Measurements from ENCODE around the gene DNASE1.

DNASE1 gene

DNA sequence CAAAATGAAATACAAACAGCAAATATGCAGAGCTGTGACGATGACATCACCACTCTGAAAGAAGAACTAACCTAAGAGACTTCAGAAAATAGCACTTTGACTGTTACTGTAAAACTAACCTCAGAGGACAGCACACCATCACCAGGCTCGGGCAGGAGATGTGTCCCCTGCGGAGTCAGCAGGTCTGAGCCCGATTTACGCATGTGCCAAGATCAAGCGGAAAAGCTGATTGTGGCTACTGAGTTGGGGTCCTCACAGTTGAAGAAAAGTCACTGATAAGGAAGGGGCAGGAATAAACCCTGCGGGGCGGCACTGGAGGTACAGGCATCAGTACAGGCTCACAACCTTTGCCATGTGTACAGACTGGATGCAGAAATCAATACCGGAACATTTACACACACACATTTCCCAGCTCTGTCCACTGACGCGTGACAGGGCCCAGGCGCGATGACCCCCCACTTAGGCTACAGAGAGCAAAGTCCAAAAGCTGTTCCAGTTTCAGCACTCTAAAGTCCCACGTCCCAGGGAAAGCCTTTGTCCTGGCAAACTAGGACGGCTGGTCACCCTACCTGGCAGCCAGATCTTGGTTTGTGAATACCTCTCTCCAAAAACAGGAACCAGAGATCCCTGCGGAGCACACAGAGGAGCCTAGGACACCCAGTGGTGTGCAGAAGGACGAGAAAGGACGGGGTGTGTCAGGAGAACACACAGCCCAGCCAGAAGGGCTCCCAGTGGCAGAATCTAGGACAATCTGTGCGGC lies 41.3 kb downstream of the DNASE1 start:
- Histone ChIP-seq H3K4me1 (ENCODE audit: low read length) (no peaks in the 10 kb centered on the region), H3K36me3 (replicated peaks; ENCODE audit: insufficient read depth, low read length) (no peaks in the 10 kb centered on the region), H3K9ac (ENCODE audit: low read length) (no peak overlapping the region), H3F3A (ENCODE audit: insufficient read depth, low read length) (no peaks in the 10 kb centered on the region), H3K27ac (ENCODE audit: low read length) (no peak overlapping the region), H3K79me2 (ENCODE audit: low read length) (peaks cover 29% of the 10 kb centered on the region), H2AFZ (ENCODE audit: low read length) (no peak overlapping the region), H3K9me2 (replicated peaks; ENCODE audit: insufficient read depth, low read length) (no peaks in the 10 kb centered on the region), H3K4me2 (ENCODE audit: low read depth, low read length) (no peak overlapping the region), H3K4me3 (ENCODE audit: low read length) (no peak overlapping the region), H3K27me3 (replicated peaks; ENCODE audit: insufficient read depth, low read length) (no peaks in the 10 kb centered on the region), H3K9me3 (replicated peaks; ENCODE audit: insufficient read depth, low read length) (no peaks in the 10 kb centered on the region), H4K20me1 (ENCODE audit: insufficient read depth, low read length) (no peaks in the 10 kb centered on the region)
- TF ChIP-seq EZH2 (optimal IDR thresholded peaks at IDR 0.05; ENCODE audit: low read depth, low read length) = no peak
- no peak for TF ChIP-seq EZH2phosphoT487 (IDR thresholded peaks at IDR 0.05; ENCODE audit: low read length)
- TF ChIP-seq CTCF (IDR thresholded peaks at IDR 0.05; ENCODE audit: low read length) = no peak
- DNase-seq = no peak

GRCh38 chr16:3696425-3697218 lies 42.1 kb downstream of the DNASE1 start:
- Histone ChIP-seq H3K36me3 (replicated peaks; ENCODE audit: insufficient read depth, low read length) (no peaks in the 10 kb centered on the region), H3K4me2 (ENCODE audit: low read depth, low read length) (no peak overlapping the region), H3K9me3 (replicated peaks; ENCODE audit: insufficient read depth, low read length) (no peaks in the 10 kb centered on the region), H3K9me2 (replicated peaks; ENCODE audit: insufficient read depth, low read length) (no peaks in the 10 kb centered on the region), H3K4me1 (ENCODE audit: low read length) (no peaks in the 10 kb centered on the region), H3K79me2 (ENCODE audit: low read length) (peaks cover 28% of the 10 kb centered on the region), H3K9ac (ENCODE audit: low read length) (no peak overlapping the region), H3K4me3 (ENCODE audit: low read length) (no peak overlapping the region), H3K27ac (ENCODE audit: low read length) (no peak overlapping the region), H3K27me3 (replicated peaks; ENCODE audit: insufficient read depth, low read length) (no peaks in the 10 kb centered on the region), H2AFZ (ENCODE audit: low read length) (no peak overlapping the region), H3F3A (ENCODE audit: insufficient read depth, low read length) (no peaks in the 10 kb centered on the region), H4K20me1 (ENCODE audit: insufficient read depth, low read length) (no peaks in the 10 kb centered on the region)
- no peak for TF ChIP-seq EZH2 (optimal IDR thresholded peaks at IDR 0.05; ENCODE audit: low read depth, low read length)
- TF ChIP-seq EZH2phosphoT487 (IDR thresholded peaks at IDR 0.05; ENCODE audit: low read length) = no peak
- TF ChIP-seq CTCF (IDR thresholded peaks at IDR 0.05; ENCODE audit: low read length) = no peak
- DNase-seq = no peak

DNA sequence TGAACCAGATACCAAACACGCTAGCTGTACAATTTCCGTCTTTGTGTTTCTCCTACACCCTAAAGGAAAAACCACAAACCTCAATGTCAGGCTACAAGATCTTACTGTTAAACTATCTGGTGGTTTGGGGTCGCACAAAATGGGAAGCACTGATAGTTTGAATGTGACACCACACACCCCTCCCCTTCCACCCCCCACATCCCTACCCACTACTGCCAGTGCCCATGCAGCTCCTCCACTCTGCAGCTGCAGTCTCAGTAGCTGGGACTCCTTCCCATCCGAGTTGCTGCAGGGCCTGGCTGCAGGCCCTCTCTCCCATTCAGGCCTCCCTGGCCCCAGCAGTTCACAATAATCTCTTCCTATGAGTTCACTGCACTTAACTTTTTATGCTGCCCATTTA lies 44.5 kb downstream of the DNASE1 start:
- H3F3A ChIP-seq (ENCODE audit: insufficient read depth, low read length) = no peaks in the 10 kb centered on the region
- H3K4me1 ChIP-seq (ENCODE audit: low read length) = no peaks in the 10 kb centered on the region
- H3K36me3 ChIP-seq (replicated peaks; ENCODE audit: insufficient read depth, low read length) = no peaks in the 10 kb centered on the region

More for the DNA sequence above, 44.5 kb downstream of the DNASE1 start:
- H4K20me1 ChIP-seq (ENCODE audit: insufficient read depth, low read length) = no peaks in the 10 kb centered on the region
- H3K79me2 ChIP-seq (ENCODE audit: low read length) = peaks cover 40% of the 10 kb centered on the region
- no peak for DNase-seq
- H3K9me2 ChIP-seq (replicated peaks; ENCODE audit: insufficient read depth, low read length) = no peaks in the 10 kb centered on the region
- H3K4me3 ChIP-seq (ENCODE audit: low read length) = no peak overlapping the region
- no peaks in the 10 kb centered on the region for H3K27me3 ChIP-seq (replicated peaks; ENCODE audit: insufficient read depth, low read length)
- no peaks in the 10 kb centered on the region for H3K9me3 ChIP-seq (replicated peaks; ENCODE audit: insufficient read depth, low read length)
- H3K4me2 ChIP-seq (ENCODE audit: low read depth, low read length) = no peak overlapping the region
- no peak for TF ChIP-seq CTCF (IDR thresholded peaks at IDR 0.05; ENCODE audit: low read length)
- no peak for TF ChIP-seq EZH2 (optimal IDR thresholded peaks at IDR 0.05; ENCODE audit: low read depth, low read length)
- TF ChIP-seq EZH2phosphoT487 (IDR thresholded peaks at IDR 0.05; ENCODE audit: low read length) = no peak
- no peak overlapping the region for H2AFZ ChIP-seq (ENCODE audit: low read length)
- H3K9ac ChIP-seq (ENCODE audit: low read length) = no peak overlapping the region
- H3K27ac ChIP-seq (ENCODE audit: low read length) = no peak overlapping the region
